Upper lobe of left lung (tissue), 4 donors: ENCODE results near the gene GLRA1.

Experiments
- CTCF ChIP-seq, 6 experiments: fragments of 450-650 bp in 4 of 6; fragments of 200-600 bp in 2 of 6; sonication (generic) in 2 of 6; IDR thresholded peaks; one replicate each; pipeline ENCODE4 v1.5.1; 2016 to 2019; ENCODE audit warnings: antibody characterized with exemption in 6 of 6
- EP300 ChIP-seq, 4 donors: sonication (generic); formaldehyde crosslinking; IDR thresholded peaks; one replicate each; pipeline ENCODE4 v1.5.1; 2017; ENCODE audit warnings: antibody characterized with exemption in 4 of 4, control low read depth in 2 of 4
- POLR2A ChIP-seq, 4 donors: fragments of 450-650 bp; IDR thresholded peaks; one replicate each; pipeline ENCODE4 v1.5.1; 2016 to 2017; ENCODE audit warnings: antibody characterized with exemption in 4 of 4, mild to moderate bottlenecking in 2 of 4
- POLR2AphosphoS5 ChIP-seq, 2 donors: sonication (generic); formaldehyde crosslinking; IDR thresholded peaks; one replicate each; pipeline ENCODE4 v1.5.1; 2017; ENCODE audit warnings: antibody characterized with exemption in 2 of 2

- TF ChIP-seq EP300 (IDR thresholded peaks at IDR 0.05) (no peak), CTCF (IDR thresholded peaks at IDR 0.05) (no peak), POLR2A (IDR thresholded peaks at IDR 0.05) (no peak), POLR2AphosphoS5 (IDR thresholded peaks at IDR 0.05) (no peak)
Observed at GRCh38 chr5:151820903-151821302, 103.7 kb downstream of the GLRA1 start.
